K562 (cell line): Measurements from ENCODE around the gene MLF1. TPM values are rescaled to one million over a fixed set of nuclear protein-coding genes. Genes with fewer than 3 reads are reported as not detected.

Experiments used
- ATAC-seq: fragments of 200-7000 bp; cut with Tn5 transposase; 3 replicates; pipeline ENCODE4 v1.9.1; 2020; ENCODE audit warnings: moderate library complexity
- BruUV-seq: library from RNA; stranded (reverse); fragments of 400-500 nt; replicated peaks from 2 replicates; lab custom pipeline; 2021; lab: Mats Ljungman, UMichigan
- CTCF ChIA-PET: fragments of 300-600 bp; formaldehyde crosslinking; extraction: SDS; loops from one replicate; lab custom pipeline; 2021; ENCODE audit warnings: low intra/inter-chr PET ratio; lab: Yijun Ruan, JAX
- POLR2A ChIA-PET: fragments of 300-600, 350-650 bp; sonication (Branson Sonifier 250); formaldehyde crosslinking; extraction: SDS; loops from one replicate; lab custom pipeline; 2021; ENCODE audit warnings: antibody characterized with exemption, inconsistent platforms; lab: Yijun Ruan, JAX
- DNase-seq, 4 experiments: peaks; one replicate each; pipeline versions ENCODE4 v3.0.0 to v3.0.0-alpha.2; 2011 to 2018; ENCODE audit warnings: low spot score in 3 of 4, mixed read lengths in 3 of 4; ENCODE audit errors: extremely low read depth in 1 of 4
- FAIRE-seq: peaks from 2 replicates; lab custom pipeline; 2011; peaks lifted over from hg19 to GRCh38; lab: Jason Lieb, UNC
- H2AFZ ChIP-seq: 2 replicates; pipeline ENCODE4 v1.6.0; 2011; ENCODE audit warnings: low read depth, low read length, control low read depth, inconsistent platforms
- H3K27ac ChIP-seq: fragments of 200-600 bp; 3 replicates; pipeline ENCODE4 v1.8.0; 2011; ENCODE audit warnings: low read depth, mild to moderate bottlenecking, control low read depth, inconsistent platforms, low read length, moderate library complexity, mixed read lengths; ENCODE audit errors: extremely low read depth
- H3K27me3 ChIP-seq, 2 experiments: fragments of 300-600 bp in 1 of 2; 2 replicates in 1 of 2; 3 replicates in 1 of 2; pipeline versions ENCODE4 v1.6.0 to v1.8.0; 2011; ENCODE audit warnings: inconsistent platforms in 2 of 2, low read length in 2 of 2, mild to moderate bottlenecking in 1 of 2, mixed read lengths in 1 of 2, moderate library complexity in 1 of 2; ENCODE audit not compliant: control insufficient read depth in 2 of 2, insufficient read depth in 2 of 2
- H3K36me3 ChIP-seq: fragments of 300-600 bp; 3 replicates; pipeline ENCODE4 v1.8.0; 2011; ENCODE audit warnings: mild to moderate bottlenecking, low read length, inconsistent platforms; ENCODE audit not compliant: control insufficient read depth, insufficient read depth
- H3K4me1 ChIP-seq, 2 experiments: fragments of 200-600 bp in 1 of 2; replicated peaks in 1 of 2; 2 replicates in 1 of 2; 3 replicates in 1 of 2; pipeline versions ENCODE4 v1.5.1 to v1.8.0; 2011; ENCODE audit warnings: inconsistent platforms in 2 of 2, low read length in 2 of 2, mild to moderate bottlenecking in 1 of 2, mixed read lengths in 1 of 2, moderate library complexity in 1 of 2; ENCODE audit not compliant: control insufficient read depth in 2 of 2, insufficient read depth in 2 of 2
- H3K4me2 ChIP-seq: 2 replicates; pipeline ENCODE4 v1.6.1; 2011; ENCODE audit warnings: low read length, control low read depth, inconsistent platforms, mixed read lengths; ENCODE audit not compliant: insufficient read depth
- H3K4me3 ChIP-seq: fragments of 200-600 bp; sonication (generic), shearing (Covaris generic); 2 replicates; pipeline ENCODE4 v1.5.1; 2016; ENCODE audit warnings: control low read depth, inconsistent platforms
- H3K79me2 ChIP-seq: fragments of 200-600 bp; 3 replicates; pipeline ENCODE4 v1.8.0; 2011; ENCODE audit warnings: low read length, inconsistent platforms; ENCODE audit not compliant: control insufficient read depth, insufficient read depth
- H3K9ac ChIP-seq, 2 experiments: 2 replicates each; pipeline versions ENCODE4 v1.6.0 to v1.6.1; 2011; ENCODE audit warnings: low read depth in 2 of 2, low read length in 2 of 2, control low read depth in 1 of 2, inconsistent platforms in 1 of 2, mild to moderate bottlenecking in 1 of 2, mixed read lengths in 1 of 2; ENCODE audit not compliant: insufficient read depth in 1 of 2
- H3K9me1 ChIP-seq: one replicate; pipeline ENCODE4 v1.6.0; 2011; ENCODE audit warnings: inconsistent platforms, mild to moderate bottlenecking, low read length, moderate library complexity; ENCODE audit not compliant: control insufficient read depth, insufficient read depth
- H3K9me3 ChIP-seq: replicated peaks from 2 replicates; pipeline ENCODE4 v1.5.1; 2011; ENCODE audit warnings: low read depth, low read length, inconsistent platforms; ENCODE audit not compliant: control insufficient read depth, insufficient read depth
- H4K20me1 ChIP-seq: replicated peaks from 2 replicates; pipeline ENCODE4 v1.6.1; 2011; ENCODE audit warnings: low read length, inconsistent platforms, mixed read lengths; ENCODE audit not compliant: control insufficient read depth, insufficient read depth
- DNMT1 ChIP-seq: fragments of 450-650 bp; IDR thresholded peaks from 2 replicates; pipeline ENCODE4 v1.6.1; 2016; ENCODE audit warnings: antibody characterized with exemption, mild to moderate bottlenecking
- HLTF ChIP-seq: fragments of 450-650 bp; IDR thresholded peaks from 2 replicates; pipeline ENCODE4 v1.6.1; 2016
- HMG20B ChIP-seq: fragments of 250-450 bp; sonication (Bioruptor Pico); IDR thresholded peaks from 2 replicates; pipeline ENCODE4 v1.5.0; 2021; ENCODE audit warnings: mild to moderate bottlenecking
- IRF2 ChIP-seq: sonication (generic); formaldehyde crosslinking; IDR thresholded peaks from 2 replicates; pipeline ENCODE4 v1.8.1; 2022; ENCODE audit warnings: mild to moderate bottlenecking, missing genetic modification reagents
- NRF1 ChIP-seq, 2 experiments: fragments of 450-650 bp; IDR thresholded peaks in 1 of 2; conservative IDR thresholded peaks in 1 of 2; 2 replicates each; pipeline ENCODE4 v1.6.1; 2014; ENCODE audit warnings: mild to moderate bottlenecking in 2 of 2
- PRMT5 ChIP-seq: sonication (generic); formaldehyde crosslinking; IDR thresholded peaks from 2 replicates; pipeline ENCODE4 v1.5.0; 2020; ENCODE audit warnings: missing genetic modification reagents
- SMAD2 ChIP-seq: fragments of 150-350 bp; IDR thresholded peaks from 2 replicates; pipeline ENCODE4 v1.6.1; 2014; ENCODE audit warnings: low read depth, mild to moderate bottlenecking, low read length
- SRF ChIP-seq, 2 experiments: fragments of 250-450, 450-650 bp in 1 of 2; sonication (Bioruptor Pico) in 1 of 2; sonication (generic) in 1 of 2; formaldehyde crosslinking; IDR thresholded peaks; 2 replicates each; pipeline versions ENCODE4 v1.5.0 to v1.5.1; 2020 to 2022; ENCODE audit warnings: mild to moderate bottlenecking in 1 of 2, missing genetic modification reagents in 1 of 2
- THRAP3 ChIP-seq: fragments of 450-650 bp; IDR thresholded peaks from 2 replicates; pipeline ENCODE4 v1.6.1; 2016; ENCODE audit warnings: mild to moderate bottlenecking, inconsistent platforms, borderline replicate concordance
- WGBS: fragments of 100-300 bp; shearing (Covaris generic); methylation state at CpG from one replicate; pipeline ENCODE4 v1.1.6; 2016; ENCODE audit warnings: low coverage, mixed read lengths; ENCODE audit not compliant: insufficient coverage; ENCODE audit errors: missing lambda C conversion rate; 5-methylcytosine and 5-hydroxymethylcytosine counted together
- in situ Hi-C: fragments of 300-500 bp; cut with MboI; formaldehyde crosslinking; loops from 4 replicates; pipeline ENCODE4 v1.15.0; 2018; ENCODE audit warnings: inconsistent platforms, mixed read lengths
- intact Hi-C: fragments of 100-400 bp; cut with micrococcal nuclease; formaldehyde crosslinking; loops from 2 replicates; pipeline ENCODE4 v1.14.2; 2022
- polyA plus RNA-seq, 8 experiments: library from polyadenylated mRNA; depleted of rRNA in 4 of 8; stranded (reverse) in 5 of 8; unstranded in 3 of 8; fragments of >200 nt; fragmentation: Nextera tagmentation in 2 of 8; fragmentation: Illumina TruSeq in 1 of 8; extraction: Ambion mirVana in 2 of 8; extraction: Trizol in 1 of 8; gene quantifications; 2 replicates each; pipeline versions ENCODE4 v1.2.1 to v1.2.3, GENCODE V29; 2011 to 2014; ENCODE audit warnings: inconsistent platforms in 1 of 8, missing spikeins in 1 of 8
- total RNA-seq, 7 experiments: library from RNA; depleted of rRNA in 6 of 7; stranded (reverse); fragments of >200 nt in 6 of 7; fragmentation: Illumina TruSeq in 2 of 7; extraction: Trizol in 2 of 7; gene quantifications; 2 replicates each; pipeline versions ENCODE4 v1.2.1 to v1.2.3, GENCODE V29; 2011 to 2021; ENCODE audit warnings: low replicate concordance in 1 of 7
- TF ChIP-seq, protein P1 (sequence below): fragments of 250-450 bp; sonication (Bioruptor Pico); IDR thresholded peaks from 2 replicates; pipeline ENCODE4 v1.5.0; 2021
- TF ChIP-seq, protein P2 (sequence below): fragments of 450-650 bp; IDR thresholded peaks from 2 replicates; pipeline ENCODE4 v1.6.1; 2014; ENCODE audit warnings: low read depth, mild to moderate bottlenecking, moderate library complexity, borderline replicate concordance
- TF ChIP-seq, protein P3 (sequence below), 3 experiments: fragments of 200-800 bp in 1 of 3; sonication (Bioruptor generic) in 1 of 3; sonication (generic) in 1 of 3; formaldehyde crosslinking in 1 of 3; IDR thresholded peaks; 2 replicates each; pipeline versions ENCODE4 v1.6.1 to v1.8.0; 2016 to 2022; ENCODE audit warnings: mild to moderate bottlenecking in 2 of 3, missing compliant biosample characterization in 2 of 3, missing genetic modification characterization in 2 of 3, missing genetic modification reagents in 1 of 3
- TF ChIP-seq, protein P4 (sequence below): sonication (generic); formaldehyde crosslinking; IDR thresholded peaks from 2 replicates; pipeline ENCODE4 v1.8.0; 2023; ENCODE audit warnings: mild to moderate bottlenecking, missing genetic modification reagents

Gene MLF1
- total and polyA plus RNA-seq, 9 of the 15 experiments (the other 6 are each of a cell fraction or from before 2014, with no cell fraction given): 20.4 to 71.0 (median 27.1) TPM

DNA sequence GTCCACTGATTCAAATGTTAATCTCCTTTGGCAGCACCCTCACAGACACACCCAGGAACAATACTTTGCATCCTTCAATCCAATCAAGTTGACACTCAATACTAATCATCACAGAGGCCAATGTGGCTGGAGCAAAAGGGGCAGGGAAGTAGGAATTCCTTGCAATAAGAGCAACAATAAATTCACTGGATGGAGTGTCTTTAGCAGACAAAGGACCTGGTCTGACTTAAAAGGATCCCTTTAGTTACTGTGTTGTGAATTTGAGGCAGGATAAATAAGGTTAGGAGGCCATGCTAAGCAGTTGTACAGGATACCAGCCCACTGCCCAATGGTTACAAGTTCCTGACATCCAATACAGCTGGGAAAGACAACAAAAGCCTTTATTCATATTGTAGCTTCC, 61.0 kb downstream of the MLF1 start (continued):
- TF ChIP-seq, protein P1, sequence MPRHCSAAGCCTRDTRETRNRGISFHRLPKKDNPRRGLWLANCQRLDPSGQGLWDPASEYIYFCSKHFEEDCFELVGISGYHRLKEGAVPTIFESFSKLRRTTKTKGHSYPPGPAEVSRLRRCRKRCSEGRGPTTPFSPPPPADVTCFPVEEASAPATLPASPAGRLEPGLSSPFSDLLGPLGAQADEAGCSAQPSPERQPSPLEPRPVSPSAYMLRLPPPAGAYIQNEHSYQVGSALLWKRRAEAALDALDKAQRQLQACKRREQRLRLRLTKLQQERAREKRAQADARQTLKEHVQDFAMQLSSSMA: no peak
- TF ChIP-seq HLTF (no peak), NRF1 (conservative IDR thresholded peaks at IDR 0.05 in 1 of 2, IDR thresholded peaks at IDR 0.05 in 1 of 2) (no peak), HMG20B (CRISPR knock-in tag) (no peak)
- TF ChIP-seq, protein P2, sequence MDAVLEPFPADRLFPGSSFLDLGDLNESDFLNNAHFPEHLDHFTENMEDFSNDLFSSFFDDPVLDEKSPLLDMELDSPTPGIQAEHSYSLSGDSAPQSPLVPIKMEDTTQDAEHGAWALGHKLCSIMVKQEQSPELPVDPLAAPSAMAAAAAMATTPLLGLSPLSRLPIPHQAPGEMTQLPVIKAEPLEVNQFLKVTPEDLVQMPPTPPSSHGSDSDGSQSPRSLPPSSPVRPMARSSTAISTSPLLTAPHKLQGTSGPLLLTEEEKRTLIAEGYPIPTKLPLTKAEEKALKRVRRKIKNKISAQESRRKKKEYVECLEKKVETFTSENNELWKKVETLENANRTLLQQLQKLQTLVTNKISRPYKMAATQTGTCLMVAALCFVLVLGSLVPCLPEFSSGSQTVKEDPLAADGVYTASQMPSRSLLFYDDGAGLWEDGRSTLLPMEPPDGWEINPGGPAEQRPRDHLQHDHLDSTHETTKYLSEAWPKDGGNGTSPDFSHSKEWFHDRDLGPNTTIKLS: no peak
- TF ChIP-seq, protein P3, sequence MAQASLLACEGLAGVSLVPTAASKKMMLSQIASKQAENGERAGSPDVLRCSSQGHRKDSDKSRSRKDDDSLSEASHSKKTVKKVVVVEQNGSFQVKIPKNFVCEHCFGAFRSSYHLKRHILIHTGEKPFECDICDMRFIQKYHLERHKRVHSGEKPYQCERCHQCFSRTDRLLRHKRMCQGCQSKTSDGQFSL (CRISPR knock-in tag; IDR thresholded peaks at IDR 0.05): no peak
- TF ChIP-seq, protein P3 (tag; IDR thresholded peaks at IDR 0.05): no peak

DNA sequence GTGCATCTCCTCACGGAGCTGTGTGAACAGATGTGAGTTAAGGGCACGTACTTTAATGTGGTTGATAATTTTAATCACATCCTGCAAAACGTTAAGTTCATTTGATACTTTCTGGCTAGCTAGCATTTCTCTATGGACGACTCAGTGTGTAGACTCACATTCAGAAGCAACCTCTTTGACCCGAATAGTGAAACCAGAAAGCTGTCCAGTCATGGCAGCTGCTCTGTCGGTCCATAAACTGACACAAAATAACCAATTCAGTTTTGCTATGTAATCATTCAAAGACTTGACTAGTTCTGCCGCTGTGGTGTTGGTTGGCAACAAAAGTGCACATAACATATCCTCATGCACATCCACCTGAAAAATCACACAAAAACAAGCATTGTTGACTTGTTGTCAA, 69.7 kb downstream of the MLF1 start:
- DNase-seq (no peak), FAIRE-seq (no peak), ATAC-seq (no peak)
- H3K4me1 ChIP-seq: peaks cover 9 to 14% of the 10 kb centered on the region in 2 experiments; a peak in 4 of 5 replicates
- ChIA-PET POLR2A (no interaction called here), CTCF (no interaction called here)
- no peak overlapping the region for H3K4me2 ChIP-seq
- no TSS peak for BruUV-seq
- H3K9ac ChIP-seq: no peak overlapping the region
- H3K9me3 ChIP-seq: no peaks in the 10 kb centered on the region
- intact Hi-C loops: loop anchor here (10.0 kb wide), 1 partner anchor 66 kb away; the partner anchor contains the start of gene MLF1
- in situ Hi-C loops: no loop called here
- H3K27me3 ChIP-seq: no peaks in the 10 kb centered on the region
- H3K27ac ChIP-seq: no peak overlapping the region
- H3K4me3 ChIP-seq: no peak overlapping the region
- no peaks in the 10 kb centered on the region; the same call in 1 of the 2 replicates for H4K20me1 ChIP-seq
- H3K9me1 ChIP-seq: no peaks in the 10 kb centered on the region
- WGBS: 57% methylated on average over 7 of the region's 7 CpGs
- peak overlapping the region; percentile 28; the same call in 1 of the 2 replicates for H2AFZ ChIP-seq
- peaks cover 14% of the 10 kb centered on the region for H3K79me2 ChIP-seq
- H3K36me3 ChIP-seq: peaks cover 2% of the 10 kb centered on the region; the same call in 1 of the 3 replicates
- TF ChIP-seq, protein P4, sequence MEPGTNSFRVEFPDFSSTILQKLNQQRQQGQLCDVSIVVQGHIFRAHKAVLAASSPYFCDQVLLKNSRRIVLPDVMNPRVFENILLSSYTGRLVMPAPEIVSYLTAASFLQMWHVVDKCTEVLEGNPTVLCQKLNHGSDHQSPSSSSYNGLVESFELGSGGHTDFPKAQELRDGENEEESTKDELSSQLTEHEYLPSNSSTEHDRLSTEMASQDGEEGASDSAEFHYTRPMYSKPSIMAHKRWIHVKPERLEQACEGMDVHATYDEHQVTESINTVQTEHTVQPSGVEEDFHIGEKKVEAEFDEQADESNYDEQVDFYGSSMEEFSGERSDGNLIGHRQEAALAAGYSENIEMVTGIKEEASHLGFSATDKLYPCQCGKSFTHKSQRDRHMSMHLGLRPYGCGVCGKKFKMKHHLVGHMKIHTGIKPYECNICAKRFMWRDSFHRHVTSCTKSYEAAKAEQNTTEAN (CRISPR knock-in tag): no peak
- no peak for TF ChIP-seq PRMT5
- no peak for TF ChIP-seq THRAP3
- TF ChIP-seq IRF2 (CRISPR knock-in tag): no peak
- TF ChIP-seq DNMT1: no peak
- TF ChIP-seq SRF (CRISPR knock-in tag; IDR thresholded peaks at IDR 0.05): no peak
- no peak for TF ChIP-seq SMAD2
